ENCODE measurements around the gene FRRS1L. TPM values are rescaled to one million over a fixed set of nuclear protein-coding genes. Genes with fewer than 3 reads are reported as not detected.

FRRS1L gene
- total and polyA plus RNA-seq, 2 of the 4 experiments (the other 2 are of a cell fraction), result under 0.01 to 0.05 TPM

DNA sequence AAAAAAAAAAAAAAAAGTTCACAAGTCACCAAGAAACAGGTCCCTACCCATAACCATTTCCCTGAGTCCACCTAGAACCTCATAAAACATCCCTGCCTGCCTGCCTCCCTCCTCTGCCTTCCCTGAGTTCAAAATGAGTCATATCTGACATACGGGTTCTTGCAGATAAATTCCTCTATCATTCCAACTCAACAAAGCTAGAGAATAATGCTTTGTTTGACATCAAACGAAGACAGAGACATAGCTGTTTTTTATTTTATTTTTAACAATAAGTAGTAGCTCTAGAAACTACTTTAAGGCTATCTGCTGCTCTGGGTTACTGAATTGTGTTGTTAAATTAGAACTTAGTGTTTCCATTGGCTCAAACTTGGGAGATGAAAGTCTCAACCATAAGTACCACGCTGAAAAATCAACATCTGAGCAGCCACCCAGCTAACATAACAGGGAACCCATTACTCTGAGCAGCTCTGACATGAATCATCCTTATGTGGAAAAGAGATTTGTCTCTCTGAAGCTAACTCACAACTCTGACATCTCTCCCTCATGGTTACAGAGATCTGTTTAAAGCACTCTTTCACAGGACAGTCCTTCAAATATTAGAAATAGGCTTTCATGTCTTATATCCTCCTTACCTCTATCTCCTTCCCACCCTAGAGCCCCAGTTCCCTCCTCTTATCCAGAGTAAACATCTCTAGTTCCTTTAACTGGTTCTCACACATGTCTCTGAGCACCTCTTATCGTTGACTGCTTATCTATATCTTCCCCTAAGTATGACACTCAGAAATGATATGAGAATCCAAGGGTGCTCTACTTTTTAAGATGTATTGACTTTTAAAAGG is 59.4 kb downstream of the FRRS1L start:
- peaks cover 2% of the 10 kb centered on the region for H3K36me3 ChIP-seq (ENCODE audit: control insufficient read depth, insufficient read depth, low read length)
- H4K8ac ChIP-seq (ENCODE audit: low read depth in 2 of 2, low read length in 2 of 2), result peak overlapping the region in 1 of 2 experiments; percentile 33; a peak in 2 of 4 replicates
- CTCF ChIA-PET, result interaction anchor here (0.6 kb wide), 1 partner anchor 168 kb away, joined by 3 read pairs; no protein-coding TSS in a partner anchor
- H3K4me1 ChIP-seq (ENCODE audit: control insufficient read depth, insufficient read depth, low read length), result peaks cover 6% of the 10 kb centered on the region
- H3K18ac ChIP-seq (ENCODE audit: low read depth, low read length), result peak overlapping the region; percentile 74; the same call in 1 of the 2 replicates
- no peak overlapping the region for H2AK9ac ChIP-seq (replicated peaks; ENCODE audit: low read depth, low read length, poor library complexity)
- H2BK5ac ChIP-seq (ENCODE audit: low read depth, low read length, poor library complexity, severe bottlenecking), result peak overlapping the region; percentile 98
- peak overlapping the region; percentile 24; the same call in 1 of the 2 replicates for H3K9ac ChIP-seq (ENCODE audit: low read depth, low read length)
- in situ Hi-C loops (cut with MboI; ENCODE audit: low sequenced_read_pairs), result loop anchor here (10.0 kb wide), 1 partner anchor 57 kb away; the partner anchor contains the start of gene FRRS1L
- no peak overlapping the region for H2AK5ac ChIP-seq (ENCODE audit: low read depth, low read length)
- H2AFZ ChIP-seq (replicated peaks; ENCODE audit: low read length, poor library complexity), result no peak overlapping the region
- peak overlapping the region; percentile 97; the same call in 1 of the 2 replicates for H3K4me2 ChIP-seq (ENCODE audit: low read depth, low read length)
- peak overlapping the region; percentile 39 for H2BK120ac ChIP-seq (ENCODE audit: low read depth, low read length)
- intact Hi-C loops (cut with micrococcal nuclease), result no loop called here
- no peaks in the 10 kb centered on the region for H3K9me3 ChIP-seq (ENCODE audit: control insufficient read depth, insufficient read depth, low read length)
- no peak overlapping the region; the same call in 1 of the 2 replicates for H3K14ac ChIP-seq (replicated peaks; ENCODE audit: low read depth, low read length)
- no peaks in the 10 kb centered on the region; the same call in 1 of the 2 replicates for H4K20me1 ChIP-seq (ENCODE audit: insufficient read depth, low read length)
- H4K5ac ChIP-seq (ENCODE audit: low read depth, low read length), result peak overlapping the region; percentile 3; the same call in 1 of the 2 replicates
- peak overlapping the region; percentile 50 for H2BK20ac ChIP-seq (ENCODE audit: low read depth, low read length)
- peaks cover 5 to 21% of the 10 kb centered on the region in 2 experiments for H3K79me1 ChIP-seq (ENCODE audit: low read depth in 1 of 2, low read length in 2 of 2)
- POLR2A ChIA-PET (ENCODE audit: unreplicated experiment), result interaction anchor here (0.6 kb wide), 1 partner anchor 13 kb away, joined by 11 read pairs; no protein-coding TSS in a partner anchor
- peak overlapping the region; percentile 27; the same call in 1 of the 2 replicates for H4K91ac ChIP-seq (ENCODE audit: insufficient read depth, low read depth, low read length)
- no TSS peak for BruUV-seq (replicated peaks)
- H3K56ac ChIP-seq (ENCODE audit: extremely low read depth, insufficient read depth, low read length), result peak overlapping the region; percentile 59
- H3K27me3 ChIP-seq (ENCODE audit: control insufficient read depth, insufficient read depth, low read length), result no peaks in the 10 kb centered on the region
- peak; percentile 67 for ATAC-seq (ENCODE audit: low read depth)
- H3K23ac ChIP-seq (ENCODE audit: low read depth, low read length), result peak overlapping the region; percentile 7; the same call in 1 of the 2 replicates
- DNase-seq, result peak; percentile 81
- dilution Hi-C loops (cut with HindIII; ENCODE audit: low sequenced_read_pairs, unreplicated experiment), result no loop called here
- WGBS, 2 experiments (ENCODE audit: extremely low coverage in 2 of 2, insufficient read length in 1 of 2), result no CpG with 5 or more reads among the region's 4 CpGs
- peak overlapping the region; percentile 11; the same call in 1 of the 2 replicates for H3K4me3 ChIP-seq (ENCODE audit: insufficient read depth, low read depth, low read length)
- peak overlapping the region; percentile 39; the same call in 1 of the 2 replicates for H3K27ac ChIP-seq (ENCODE audit: insufficient read depth, low read length)
- peak overlapping the region; percentile 49; the same call in 1 of the 2 replicates for H3K4ac ChIP-seq (ENCODE audit: low read depth, low read length)
- 0 out of 2 replicates have a peak, but pooled peaks cover 3% of the 10 kb centered on the region for H3K9me1 ChIP-seq (ENCODE audit: insufficient read depth, low read length)
- peak overlapping the region; percentile 17; the same call in 1 of the 3 replicates for H2BK15ac ChIP-seq (ENCODE audit: low read depth, low read length)
- TF ChIP-seq FOS (IDR thresholded peaks at IDR 0.05; ENCODE audit: low read depth, low read length) (peak; percentile 2; the same call in 1 of the 2 replicates), RCOR1 (IDR thresholded peaks at IDR 0.05; ENCODE audit: insufficient replicate concordance, low read length) (no peak), POLR2A (IDR thresholded peaks at IDR 0.05; ENCODE audit: low read depth, low read length) (no peak)
- TF ChIP-seq, protein P1, sequence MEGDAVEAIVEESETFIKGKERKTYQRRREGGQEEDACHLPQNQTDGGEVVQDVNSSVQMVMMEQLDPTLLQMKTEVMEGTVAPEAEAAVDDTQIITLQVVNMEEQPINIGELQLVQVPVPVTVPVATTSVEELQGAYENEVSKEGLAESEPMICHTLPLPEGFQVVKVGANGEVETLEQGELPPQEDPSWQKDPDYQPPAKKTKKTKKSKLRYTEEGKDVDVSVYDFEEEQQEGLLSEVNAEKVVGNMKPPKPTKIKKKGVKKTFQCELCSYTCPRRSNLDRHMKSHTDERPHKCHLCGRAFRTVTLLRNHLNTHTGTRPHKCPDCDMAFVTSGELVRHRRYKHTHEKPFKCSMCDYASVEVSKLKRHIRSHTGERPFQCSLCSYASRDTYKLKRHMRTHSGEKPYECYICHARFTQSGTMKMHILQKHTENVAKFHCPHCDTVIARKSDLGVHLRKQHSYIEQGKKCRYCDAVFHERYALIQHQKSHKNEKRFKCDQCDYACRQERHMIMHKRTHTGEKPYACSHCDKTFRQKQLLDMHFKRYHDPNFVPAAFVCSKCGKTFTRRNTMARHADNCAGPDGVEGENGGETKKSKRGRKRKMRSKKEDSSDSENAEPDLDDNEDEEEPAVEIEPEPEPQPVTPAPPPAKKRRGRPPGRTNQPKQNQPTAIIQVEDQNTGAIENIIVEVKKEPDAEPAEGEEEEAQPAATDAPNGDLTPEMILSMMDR (conservative IDR thresholded peaks at IDR 0.05; ENCODE audit: low read depth, low read length), result no peak

Data from IMR-90 (cell line).